ENCODE results near the gene DRGX.

Gene DRGX

DNA sequence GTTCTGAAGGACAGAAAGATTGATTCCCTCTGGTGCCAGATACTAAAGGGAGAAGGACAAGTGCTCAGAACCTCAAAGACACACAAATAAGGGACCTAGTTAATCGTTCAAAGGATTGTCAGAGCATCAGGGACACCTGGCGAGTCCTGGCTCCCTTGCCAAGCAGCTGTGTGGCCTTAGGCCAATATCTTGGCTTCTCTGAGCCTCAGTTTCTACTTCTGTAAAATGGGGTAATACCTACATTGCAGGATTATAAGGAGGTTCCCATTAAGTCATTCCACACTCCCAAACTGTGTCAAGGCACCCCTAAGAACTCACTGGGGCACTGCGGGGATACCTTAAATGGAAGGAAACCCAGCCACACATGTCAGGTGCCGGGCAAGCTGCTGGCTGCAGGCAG is 29.4 kb downstream of the DRGX start:
- Histone ChIP-seq H3K27ac (replicated peaks) (no peak overlapping the region), H3K4me3 (replicated peaks; ENCODE audit: insufficient read depth, low read length) (no peak overlapping the region), H3K27me3 (ENCODE audit: insufficient read depth, poor library complexity, severe bottlenecking) (no peaks in the 10 kb centered on the region)
- no peak for DNase-seq (ENCODE audit: low read depth in 1 of 2, low spot score in 1 of 2)
- TF ChIP-seq GABPA (IDR thresholded peaks at IDR 0.05; ENCODE audit: low read depth) = no peak
- TF ChIP-seq, protein P1, sequence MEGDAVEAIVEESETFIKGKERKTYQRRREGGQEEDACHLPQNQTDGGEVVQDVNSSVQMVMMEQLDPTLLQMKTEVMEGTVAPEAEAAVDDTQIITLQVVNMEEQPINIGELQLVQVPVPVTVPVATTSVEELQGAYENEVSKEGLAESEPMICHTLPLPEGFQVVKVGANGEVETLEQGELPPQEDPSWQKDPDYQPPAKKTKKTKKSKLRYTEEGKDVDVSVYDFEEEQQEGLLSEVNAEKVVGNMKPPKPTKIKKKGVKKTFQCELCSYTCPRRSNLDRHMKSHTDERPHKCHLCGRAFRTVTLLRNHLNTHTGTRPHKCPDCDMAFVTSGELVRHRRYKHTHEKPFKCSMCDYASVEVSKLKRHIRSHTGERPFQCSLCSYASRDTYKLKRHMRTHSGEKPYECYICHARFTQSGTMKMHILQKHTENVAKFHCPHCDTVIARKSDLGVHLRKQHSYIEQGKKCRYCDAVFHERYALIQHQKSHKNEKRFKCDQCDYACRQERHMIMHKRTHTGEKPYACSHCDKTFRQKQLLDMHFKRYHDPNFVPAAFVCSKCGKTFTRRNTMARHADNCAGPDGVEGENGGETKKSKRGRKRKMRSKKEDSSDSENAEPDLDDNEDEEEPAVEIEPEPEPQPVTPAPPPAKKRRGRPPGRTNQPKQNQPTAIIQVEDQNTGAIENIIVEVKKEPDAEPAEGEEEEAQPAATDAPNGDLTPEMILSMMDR (IDR thresholded peaks at IDR 0.05; ENCODE audit: insufficient read depth, low read length) = no peak
- TF ChIP-seq SPI1 (IDR thresholded peaks at IDR 0.05; ENCODE audit: borderline replicate concordance, low read depth) = no peak
- TF ChIP-seq POLR2AphosphoS5 (IDR thresholded peaks at IDR 0.05; ENCODE audit: low read depth) = no peak
- TF ChIP-seq, protein P2, sequence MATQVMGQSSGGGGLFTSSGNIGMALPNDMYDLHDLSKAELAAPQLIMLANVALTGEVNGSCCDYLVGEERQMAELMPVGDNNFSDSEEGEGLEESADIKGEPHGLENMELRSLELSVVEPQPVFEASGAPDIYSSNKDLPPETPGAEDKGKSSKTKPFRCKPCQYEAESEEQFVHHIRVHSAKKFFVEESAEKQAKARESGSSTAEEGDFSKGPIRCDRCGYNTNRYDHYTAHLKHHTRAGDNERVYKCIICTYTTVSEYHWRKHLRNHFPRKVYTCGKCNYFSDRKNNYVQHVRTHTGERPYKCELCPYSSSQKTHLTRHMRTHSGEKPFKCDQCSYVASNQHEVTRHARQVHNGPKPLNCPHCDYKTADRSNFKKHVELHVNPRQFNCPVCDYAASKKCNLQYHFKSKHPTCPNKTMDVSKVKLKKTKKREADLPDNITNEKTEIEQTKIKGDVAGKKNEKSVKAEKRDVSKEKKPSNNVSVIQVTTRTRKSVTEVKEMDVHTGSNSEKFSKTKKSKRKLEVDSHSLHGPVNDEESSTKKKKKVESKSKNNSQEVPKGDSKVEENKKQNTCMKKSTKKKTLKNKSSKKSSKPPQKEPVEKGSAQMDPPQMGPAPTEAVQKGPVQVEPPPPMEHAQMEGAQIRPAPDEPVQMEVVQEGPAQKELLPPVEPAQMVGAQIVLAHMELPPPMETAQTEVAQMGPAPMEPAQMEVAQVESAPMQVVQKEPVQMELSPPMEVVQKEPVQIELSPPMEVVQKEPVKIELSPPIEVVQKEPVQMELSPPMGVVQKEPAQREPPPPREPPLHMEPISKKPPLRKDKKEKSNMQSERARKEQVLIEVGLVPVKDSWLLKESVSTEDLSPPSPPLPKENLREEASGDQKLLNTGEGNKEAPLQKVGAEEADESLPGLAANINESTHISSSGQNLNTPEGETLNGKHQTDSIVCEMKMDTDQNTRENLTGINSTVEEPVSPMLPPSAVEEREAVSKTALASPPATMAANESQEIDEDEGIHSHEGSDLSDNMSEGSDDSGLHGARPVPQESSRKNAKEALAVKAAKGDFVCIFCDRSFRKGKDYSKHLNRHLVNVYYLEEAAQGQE (IDR thresholded peaks at IDR 0.05; ENCODE audit: insufficient replicate concordance, low read depth) = no peak

DNA sequence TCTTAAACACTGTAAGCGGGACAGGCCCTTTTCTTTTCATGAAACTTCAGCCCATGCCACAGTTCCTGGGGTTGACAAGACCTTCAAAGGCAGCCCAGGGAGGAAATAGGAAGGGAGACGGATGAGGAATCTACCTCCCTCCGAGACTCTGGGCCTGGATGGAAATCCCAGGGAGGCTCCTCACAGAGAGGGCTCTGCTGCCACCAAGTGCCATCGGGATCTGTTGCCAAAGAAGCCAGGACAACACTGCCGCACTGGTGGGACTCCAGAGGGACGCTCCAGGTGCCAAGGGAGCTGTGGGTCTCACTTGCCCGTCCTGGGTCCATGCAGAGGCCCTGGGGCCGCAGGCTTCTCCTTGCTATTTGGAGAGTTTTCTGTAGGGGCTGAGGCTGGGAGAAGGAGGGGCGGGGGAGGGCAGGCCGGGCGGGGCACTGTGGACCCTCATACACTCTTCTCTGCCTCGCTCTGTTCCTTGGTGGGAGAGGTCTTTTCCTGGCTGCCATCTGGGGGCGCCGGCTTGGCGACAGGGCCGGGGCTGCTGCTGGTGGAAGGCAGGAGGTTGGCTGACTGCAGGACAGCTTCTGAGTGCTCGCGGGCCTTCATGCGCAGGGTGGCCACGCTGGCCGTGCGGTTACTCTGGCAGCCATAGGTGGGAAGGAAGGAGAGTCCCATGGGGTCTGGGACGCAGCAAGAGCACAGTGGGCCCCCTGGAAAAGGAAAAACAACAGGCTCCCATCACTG is 30.0 kb downstream of the DRGX start:
- H3K4me3 ChIP-seq (replicated peaks; ENCODE audit: insufficient read depth, low read length) = no peak overlapping the region
- TF ChIP-seq SPI1 (IDR thresholded peaks at IDR 0.05; ENCODE audit: borderline replicate concordance, low read depth) (no peak), POLR2AphosphoS5 (IDR thresholded peaks at IDR 0.05; ENCODE audit: low read depth) (no peak), GABPA (IDR thresholded peaks at IDR 0.05; ENCODE audit: low read depth) (no peak)
- TF ChIP-seq, protein P1 (IDR thresholded peaks at IDR 0.05; ENCODE audit: insufficient read depth, low read length) = no peak
- TF ChIP-seq, protein P2 (IDR thresholded peaks at IDR 0.05; ENCODE audit: insufficient replicate concordance, low read depth) = no peak
- H3K27ac ChIP-seq (replicated peaks) = no peak overlapping the region
- H3K27me3 ChIP-seq (ENCODE audit: insufficient read depth, poor library complexity, severe bottlenecking) = no peaks in the 10 kb centered on the region
- DNase-seq (ENCODE audit: low read depth in 1 of 2, low spot score in 1 of 2) = no peak

DNA sequence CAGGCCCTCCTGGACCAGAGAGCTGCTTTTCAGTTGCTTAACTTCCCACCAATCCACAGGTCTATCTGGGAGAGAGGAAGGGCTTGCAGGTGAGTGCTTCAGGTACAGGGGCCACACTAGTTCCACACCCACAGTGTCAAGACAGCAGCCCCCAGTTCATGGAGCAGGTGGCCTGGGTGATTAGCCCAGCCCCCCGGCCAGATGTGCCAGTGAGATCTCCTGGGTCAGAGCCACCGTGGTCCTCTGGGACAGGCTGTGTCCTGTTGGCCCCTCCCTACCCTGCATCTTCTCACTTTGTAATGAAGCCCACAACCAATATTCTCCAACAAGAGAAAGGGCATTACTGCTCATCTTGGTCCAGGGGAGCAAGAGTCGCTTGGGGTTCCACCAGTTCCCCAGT is 30.6 kb downstream of the DRGX start:
- Histone ChIP-seq H3K27ac (replicated peaks) (no peak overlapping the region), H3K27me3 (ENCODE audit: insufficient read depth, poor library complexity, severe bottlenecking) (no peaks in the 10 kb centered on the region), H3K4me3 (replicated peaks; ENCODE audit: insufficient read depth, low read length) (no peak overlapping the region)
- DNase-seq (ENCODE audit: low read depth in 1 of 2, low spot score in 1 of 2) = no peak
- TF ChIP-seq GABPA (IDR thresholded peaks at IDR 0.05; ENCODE audit: low read depth) = no peak
- TF ChIP-seq POLR2AphosphoS5 (IDR thresholded peaks at IDR 0.05; ENCODE audit: low read depth) = no peak

DNA sequence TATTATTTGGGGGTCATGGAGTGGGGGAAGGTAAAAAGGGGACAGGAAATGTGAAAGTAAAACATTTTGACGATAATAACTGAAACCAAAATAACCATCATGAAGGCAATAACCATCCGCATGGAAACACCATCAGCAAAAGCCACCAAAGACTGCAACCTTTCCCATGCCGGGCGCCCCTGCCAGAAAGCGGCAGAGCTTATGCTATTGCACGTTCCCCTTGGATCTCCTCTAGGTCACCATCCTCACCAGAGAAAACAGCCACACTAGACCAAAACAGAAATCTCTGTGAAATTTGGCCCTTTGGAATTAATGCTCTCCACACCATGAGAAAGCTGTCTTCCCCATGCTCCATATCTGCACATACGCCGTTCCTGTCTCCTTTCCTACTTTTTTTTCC is 31.1 kb downstream of the DRGX start:
- Histone ChIP-seq H3K27me3 (ENCODE audit: insufficient read depth, poor library complexity, severe bottlenecking) (no peaks in the 10 kb centered on the region), H3K4me3 (replicated peaks; ENCODE audit: insufficient read depth, low read length) (no peak overlapping the region), H3K27ac (replicated peaks) (no peak overlapping the region)
- DNase-seq (ENCODE audit: low read depth in 1 of 2, low spot score in 1 of 2) = no peak
- TF ChIP-seq, protein P1 (IDR thresholded peaks at IDR 0.05; ENCODE audit: insufficient read depth, low read length) = no peak
- TF ChIP-seq GABPA (IDR thresholded peaks at IDR 0.05; ENCODE audit: low read depth) (no peak), POLR2AphosphoS5 (IDR thresholded peaks at IDR 0.05; ENCODE audit: low read depth) (no peak), SPI1 (IDR thresholded peaks at IDR 0.05; ENCODE audit: borderline replicate concordance, low read depth) (no peak)
- TF ChIP-seq, protein P2 (IDR thresholded peaks at IDR 0.05; ENCODE audit: insufficient replicate concordance, low read depth) = no peak
